HG03460 (cell line): Measurements from ENCODE around the gene MAP1B.
A peak's percentile ranks its signal among the peaks of the same experiment; 100 is the strongest.
"Not testable (repeated sequence)": the region's sequence is repeated elsewhere in the genome, so short reads cannot be mapped to it uniquely, and the experiment has no call there.

ENCODE experiments used
- ATAC-seq: cut with Tn5 transposase; IDR thresholded peaks from one replicate; pipeline ENCODE4 v1.9.1; 2021; ENCODE audit not compliant: unreplicated experiment

MAP1B gene

DNA sequence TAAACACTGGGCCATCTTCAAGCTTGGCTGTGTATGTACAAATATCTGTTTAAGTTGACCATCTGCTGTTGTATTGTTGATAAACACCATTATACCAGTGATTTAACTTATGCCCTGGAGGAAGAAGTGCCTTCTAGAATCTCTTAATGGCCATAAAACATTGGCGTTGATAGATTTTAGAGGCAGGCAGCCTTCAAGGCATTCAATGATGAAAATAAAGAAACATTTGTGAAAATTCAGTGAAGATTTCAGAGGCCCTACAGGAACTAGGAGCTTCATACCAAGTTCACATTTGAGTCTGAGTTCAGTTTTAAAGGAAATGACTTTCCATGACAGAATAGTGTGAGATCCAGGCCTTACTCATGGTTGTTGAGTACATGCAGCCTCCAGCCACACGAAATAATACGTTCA, 52.2 kb downstream of the MAP1B start:
- ATAC-seq = no peak

DNA sequence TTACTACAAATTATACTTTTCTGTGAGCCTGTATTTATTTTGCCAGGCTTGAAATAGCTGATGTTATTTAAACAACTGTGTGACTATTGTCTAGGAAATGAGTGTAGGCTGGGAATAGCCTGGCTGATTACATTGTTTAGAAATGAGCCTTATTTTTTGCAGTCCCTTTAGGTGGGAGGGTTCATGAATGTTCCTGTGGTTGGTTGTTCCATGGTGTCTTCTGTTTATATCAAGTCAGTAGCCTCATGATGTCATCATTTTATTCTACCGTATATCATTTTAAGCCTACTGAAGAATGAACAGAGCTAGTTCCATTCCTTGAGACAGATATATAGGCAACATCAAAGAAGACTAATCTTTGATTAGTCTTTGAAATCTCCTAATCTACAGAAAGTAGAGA, 53.1 kb downstream of the MAP1B start:
- no peak for ATAC-seq

DNA sequence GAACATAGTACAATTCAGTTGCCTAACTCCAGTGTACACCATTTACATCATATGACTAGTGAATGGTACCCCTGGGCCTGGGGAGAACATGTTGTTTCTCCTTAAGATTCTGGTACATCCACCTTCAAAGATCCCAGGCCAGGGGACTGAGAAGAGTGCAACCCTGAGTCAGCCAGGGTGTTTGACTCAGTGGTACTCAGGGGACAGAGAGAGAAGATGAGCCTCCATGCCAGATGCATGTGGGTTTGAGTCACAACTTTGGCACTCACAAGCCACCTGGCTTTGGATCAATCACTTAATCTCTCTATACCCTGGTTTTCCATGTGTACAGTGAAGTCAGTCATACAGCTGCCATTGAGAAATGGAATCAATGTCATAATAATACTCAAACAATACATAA, 53.7 kb downstream of the MAP1B start:
- ATAC-seq = no peak

DNA sequence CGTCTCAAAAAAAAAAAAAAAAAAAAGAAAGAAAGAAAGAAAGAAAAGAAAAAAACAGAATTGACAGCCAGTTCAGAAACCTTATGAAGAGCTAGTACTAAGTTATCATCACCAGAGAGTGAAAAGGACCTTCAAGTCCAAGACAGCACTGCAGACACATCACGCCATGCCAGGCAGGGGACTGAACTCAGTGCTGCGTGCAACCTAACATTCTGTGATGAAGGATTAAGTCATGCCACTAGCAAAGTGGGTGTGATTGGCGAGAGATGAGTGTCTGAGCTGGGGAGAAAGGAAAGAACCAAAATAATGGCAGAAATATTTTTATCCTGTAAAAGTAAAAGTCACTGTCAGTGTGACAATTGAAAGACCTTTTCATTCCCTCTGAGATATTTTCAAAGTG, 54.7 kb downstream of the MAP1B start:
- no peak for ATAC-seq

DNA sequence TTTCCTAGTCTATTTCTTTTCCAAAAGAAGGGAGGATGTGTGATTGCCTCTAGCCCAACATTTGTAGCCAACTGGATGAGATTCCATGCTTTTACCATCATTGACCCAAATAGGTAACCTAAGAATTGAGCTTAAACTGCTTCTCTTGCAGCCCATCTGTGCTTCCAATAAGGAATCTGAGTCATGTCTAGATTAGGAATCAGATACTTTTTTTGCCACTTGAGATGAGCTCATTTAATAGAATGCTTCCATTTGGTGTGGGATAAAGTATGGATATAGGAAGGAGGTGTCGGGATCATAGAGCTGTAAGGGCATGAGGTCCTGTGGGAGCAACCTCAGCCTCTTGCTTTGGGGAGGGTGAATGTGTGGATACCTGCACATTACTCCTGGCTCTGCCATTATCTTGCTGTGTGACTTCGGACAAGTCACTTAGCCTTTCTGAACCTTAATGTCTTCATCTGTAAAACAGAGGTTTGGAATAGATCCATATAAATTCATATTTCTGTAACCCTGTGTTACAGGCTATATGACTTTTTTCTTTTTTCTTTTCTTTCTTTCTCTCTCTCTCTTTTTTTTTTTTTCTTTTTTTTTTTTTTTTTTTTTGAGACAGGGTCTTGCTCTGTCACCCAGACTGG, 56.2 kb downstream of the MAP1B start:
- no peak for ATAC-seq

DNA sequence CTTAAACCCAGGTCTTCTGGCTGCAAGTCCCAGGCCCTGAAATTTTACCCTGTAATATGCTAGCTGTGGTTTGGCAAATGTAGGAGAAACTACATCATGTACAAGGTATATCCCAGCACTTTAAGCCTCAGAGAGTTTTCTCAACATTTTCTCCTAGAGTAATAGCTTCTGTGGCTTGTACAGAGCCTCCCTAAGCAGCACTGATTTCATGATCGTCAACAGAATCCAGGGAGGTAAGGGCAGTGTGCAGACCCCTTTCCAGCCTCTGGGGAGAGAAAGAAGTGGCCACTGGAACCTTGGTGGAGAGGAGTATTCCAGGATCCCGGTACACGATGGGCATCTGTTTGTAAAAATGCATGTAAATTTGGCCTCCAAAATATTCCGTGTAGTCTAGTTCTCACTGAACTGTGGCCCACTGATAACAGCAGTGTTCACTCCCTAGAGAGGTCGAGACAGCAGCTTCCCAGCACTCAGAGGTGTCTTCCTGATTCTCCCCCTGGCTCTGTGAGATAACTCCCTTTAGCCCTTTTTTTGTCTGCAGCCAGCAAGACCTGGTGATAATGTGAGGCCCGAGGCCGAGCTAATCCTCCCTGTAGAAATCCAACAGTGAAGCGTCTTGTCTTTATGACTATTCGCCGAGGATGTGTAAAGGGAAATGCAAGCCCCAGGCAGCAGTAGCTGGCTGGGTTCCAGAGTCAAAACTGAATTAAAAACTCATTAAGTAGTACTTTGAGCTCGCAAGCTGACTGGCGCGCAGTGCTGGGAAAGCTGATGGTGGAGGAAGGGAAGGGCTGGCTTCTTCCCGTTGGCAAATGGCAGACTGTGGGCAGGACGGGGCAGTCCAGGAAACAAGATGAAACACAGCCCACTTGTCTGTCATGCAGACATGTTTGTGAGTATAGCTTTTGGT, 59.0 kb downstream of the MAP1B start:
- no peak for ATAC-seq

DNA sequence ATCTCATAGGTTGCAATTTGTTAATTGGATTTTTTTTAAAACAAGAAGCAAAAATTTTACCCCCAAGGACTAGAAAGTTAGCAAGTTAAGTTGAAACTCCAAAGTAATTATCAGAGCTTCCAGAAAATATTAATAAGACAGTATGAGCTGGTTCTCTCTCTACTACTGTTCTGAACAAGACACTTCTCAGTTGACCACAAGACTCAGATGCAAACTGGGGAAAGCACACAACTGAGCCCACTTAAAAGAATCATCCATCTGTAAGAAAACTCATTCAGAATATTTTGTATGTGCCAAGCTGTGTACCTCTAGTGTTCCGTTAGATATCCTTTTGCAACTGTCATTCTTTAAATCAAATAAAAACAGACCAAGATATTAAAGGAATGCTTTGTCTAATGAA, 60.0 kb downstream of the MAP1B start:
- ATAC-seq = no peak

DNA sequence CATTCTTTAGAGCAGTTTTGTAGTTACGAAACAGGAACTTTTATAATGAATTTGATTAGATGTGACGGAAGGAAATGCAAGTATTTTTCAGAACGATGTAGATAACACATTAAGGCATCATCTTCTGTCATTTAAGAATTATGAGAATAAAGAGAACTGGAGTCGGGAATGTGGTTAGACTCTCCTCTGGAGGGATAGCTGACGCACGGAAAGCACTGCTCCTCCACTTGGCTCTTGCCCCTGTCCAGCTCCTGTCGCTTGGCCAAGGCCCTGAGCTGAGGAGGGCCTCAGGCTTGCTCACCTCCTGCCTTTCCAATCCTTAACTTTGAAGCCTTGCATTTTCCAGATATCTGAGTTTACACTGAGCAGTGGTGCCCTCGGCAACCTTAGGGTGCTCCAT, 60.5 kb downstream of the MAP1B start:
- ATAC-seq = no peak

DNA sequence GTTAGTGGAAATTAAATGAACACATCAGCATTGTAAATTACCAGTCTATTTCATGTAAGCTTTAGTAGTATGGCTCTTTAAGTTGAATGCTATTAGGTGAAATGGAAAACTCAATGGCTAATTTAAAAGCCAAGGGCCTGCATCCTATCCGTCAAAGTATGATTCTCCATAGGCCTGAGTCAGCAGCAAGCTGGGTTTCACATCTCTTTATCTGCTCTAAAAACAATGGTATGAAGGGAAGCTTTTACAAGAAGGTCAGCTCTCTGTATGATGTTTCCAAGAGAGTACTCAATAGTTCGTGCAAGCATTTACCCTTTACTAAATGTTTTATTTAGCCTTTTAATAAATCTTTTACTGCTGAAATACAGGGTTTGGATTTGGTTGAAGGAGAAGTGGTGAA, 62.8 kb downstream of the MAP1B start:
- ATAC-seq = no peak

DNA sequence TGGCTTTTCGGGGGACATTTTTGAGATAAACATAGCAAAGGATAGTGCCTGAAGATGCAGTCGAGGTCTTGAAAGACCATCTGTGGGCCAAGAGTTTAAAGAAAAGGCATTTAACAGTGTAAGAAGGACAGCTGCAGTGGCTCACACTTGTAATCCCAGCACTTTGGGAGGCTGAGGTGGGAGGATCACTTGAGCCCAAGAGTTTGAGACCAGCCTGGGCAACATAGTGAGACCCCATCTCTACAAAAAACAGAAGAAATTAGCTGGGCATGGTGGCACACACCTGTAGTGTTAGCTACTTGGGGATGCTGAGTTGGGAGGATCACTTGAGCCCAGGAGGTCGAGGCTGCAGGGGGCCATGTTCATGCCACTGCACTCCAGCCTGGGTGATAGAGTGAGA, 63.9 kb downstream of the MAP1B start:
- ATAC-seq = not testable (repeated sequence)

DNA sequence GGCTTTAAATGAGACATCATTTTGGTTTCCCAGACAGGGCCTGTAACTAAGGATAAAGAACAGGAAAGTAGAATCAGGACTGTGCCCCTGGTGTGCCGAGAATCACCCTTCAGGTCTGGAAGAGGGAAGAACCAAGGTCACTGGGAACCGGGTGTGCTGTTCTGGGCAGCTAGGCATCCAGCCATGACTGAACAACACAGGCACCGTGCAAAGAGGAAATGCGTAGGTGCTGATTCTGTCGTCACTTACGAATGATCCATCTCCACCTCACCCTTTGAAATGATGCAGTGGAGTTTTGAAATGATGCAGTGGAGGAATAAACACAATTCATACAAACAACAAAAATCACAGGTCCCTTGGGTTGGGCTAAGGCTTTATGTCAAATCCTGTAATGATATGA, 64.4 kb downstream of the MAP1B start:
- no peak for ATAC-seq

DNA sequence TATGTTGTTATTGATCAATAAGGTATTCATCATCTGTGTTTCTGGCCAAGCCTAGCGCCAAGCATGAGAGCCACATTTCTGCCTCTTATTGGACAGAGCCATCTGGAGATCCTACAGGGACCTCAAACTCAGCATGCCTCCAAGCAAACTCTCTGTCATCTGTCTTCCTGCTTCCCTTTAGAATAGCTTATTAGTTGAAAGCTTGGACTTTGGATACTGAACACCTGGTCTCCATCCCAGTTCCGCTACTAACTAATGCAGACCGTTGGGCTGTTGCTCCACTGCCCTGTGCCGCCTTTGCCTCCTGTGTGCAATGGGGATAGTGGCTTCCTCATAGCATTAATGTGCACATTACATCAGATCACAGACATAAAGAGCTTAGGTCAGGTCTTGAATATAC, 65.5 kb downstream of the MAP1B start:
- no peak for ATAC-seq

DNA sequence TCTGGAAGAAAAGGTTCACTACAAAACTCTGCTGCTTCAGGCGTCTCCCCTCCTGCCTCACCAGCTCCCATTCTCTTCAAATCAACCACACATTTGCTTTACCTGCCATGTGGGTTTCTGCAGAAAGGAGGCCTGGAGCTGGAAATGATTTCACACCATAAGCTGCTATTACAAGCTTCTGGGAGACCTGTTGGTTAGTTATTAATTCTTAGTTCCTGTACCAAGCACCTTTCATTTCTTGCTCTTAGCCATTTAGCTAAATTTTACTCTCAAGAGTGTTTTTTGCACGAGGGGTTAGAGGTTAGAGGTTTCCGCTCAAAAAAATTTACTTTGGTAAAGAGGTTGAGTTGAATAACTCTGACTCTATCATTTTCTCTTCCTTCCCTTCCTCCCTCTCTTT, 70.3 kb downstream of the MAP1B start:
- peak; percentile 86 for ATAC-seq

DNA sequence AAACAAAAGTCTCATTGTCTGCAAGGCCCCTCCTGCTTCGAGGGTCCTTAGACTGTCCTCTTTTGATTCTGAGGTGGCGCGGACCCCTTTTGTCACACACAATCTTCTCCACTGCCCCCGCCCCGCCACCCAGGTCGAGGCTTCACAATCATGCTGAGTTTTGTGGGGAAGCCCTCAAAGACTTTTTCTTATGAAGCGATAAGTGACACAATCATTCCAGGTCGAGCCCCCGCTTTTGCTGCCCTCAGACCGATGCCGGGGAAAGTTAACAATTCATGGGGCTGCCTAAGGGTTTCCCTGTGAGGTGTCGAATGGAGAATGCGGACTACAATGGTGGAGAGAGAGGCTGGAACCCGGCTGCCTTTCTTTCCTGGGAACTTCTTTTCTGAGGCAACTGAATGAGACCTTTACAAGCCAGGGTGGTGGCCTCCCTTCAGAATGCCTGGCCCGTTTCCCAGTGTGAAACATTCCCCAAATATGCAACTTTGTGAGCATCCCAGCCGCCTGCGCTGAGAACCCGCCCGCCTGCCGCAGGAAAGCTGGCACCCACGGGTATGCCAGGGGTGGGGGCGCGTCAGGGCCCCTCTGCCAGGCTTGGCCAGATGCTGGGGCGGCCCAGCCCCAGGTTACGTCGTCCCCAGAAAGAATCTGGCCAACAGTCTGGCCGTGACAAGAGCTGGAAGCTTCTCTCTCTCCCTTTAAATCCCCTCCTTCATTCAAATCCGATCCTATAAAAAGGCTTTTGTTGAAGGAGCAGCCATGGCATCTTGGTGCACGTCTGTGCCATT, 71.9 kb downstream of the MAP1B start:
- no peak for ATAC-seq

DNA sequence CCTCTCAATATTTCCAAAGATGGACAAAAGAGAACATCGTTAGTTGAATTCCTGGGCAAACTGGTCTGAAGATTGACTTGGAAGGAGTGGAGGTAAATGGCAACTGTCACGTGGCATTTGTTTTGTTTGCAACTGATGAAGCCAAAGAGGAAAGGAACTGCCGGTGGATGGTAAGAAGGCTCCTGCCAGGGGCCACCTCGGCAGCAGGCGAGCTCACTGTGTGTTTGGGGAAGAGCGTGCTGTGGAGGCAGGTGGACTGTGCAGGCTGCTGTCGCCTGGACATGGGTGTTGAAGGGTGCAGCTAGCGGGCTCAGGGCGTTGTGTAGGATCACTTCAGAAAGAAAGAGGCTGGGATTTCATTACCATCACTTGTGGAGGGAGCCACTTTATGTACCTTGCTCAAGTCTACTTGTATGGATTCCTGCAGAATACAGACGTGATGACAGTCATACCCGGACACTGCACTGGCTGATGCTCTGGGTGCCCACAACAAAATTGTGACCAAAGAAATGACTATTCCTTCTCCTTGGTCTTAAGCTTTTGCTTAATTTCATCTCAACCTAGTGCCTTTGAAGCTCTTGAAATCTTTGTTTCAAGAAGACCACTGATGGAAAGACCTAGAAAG, 72.7 kb downstream of the MAP1B start:
- ATAC-seq = no peak

DNA sequence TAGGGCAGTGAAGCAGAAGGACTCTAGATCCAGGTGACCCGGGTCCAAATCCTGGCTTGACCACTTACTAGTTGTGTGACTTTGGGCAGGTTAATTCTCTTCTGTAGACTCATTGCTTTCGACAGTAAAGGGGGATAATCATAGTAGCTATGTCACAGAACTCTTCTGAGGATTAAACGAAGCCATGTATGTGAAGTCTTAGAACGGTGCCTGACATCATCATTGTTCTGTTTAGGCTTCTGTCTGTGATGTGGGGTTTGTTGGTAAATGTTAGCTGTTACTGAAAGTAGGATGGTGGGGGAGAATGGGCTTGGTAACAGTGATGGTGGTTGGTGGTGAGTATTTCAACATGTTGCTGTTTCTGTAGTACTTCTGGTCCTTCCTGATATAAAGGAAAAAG, 73.7 kb downstream of the MAP1B start:
- no peak for ATAC-seq

DNA sequence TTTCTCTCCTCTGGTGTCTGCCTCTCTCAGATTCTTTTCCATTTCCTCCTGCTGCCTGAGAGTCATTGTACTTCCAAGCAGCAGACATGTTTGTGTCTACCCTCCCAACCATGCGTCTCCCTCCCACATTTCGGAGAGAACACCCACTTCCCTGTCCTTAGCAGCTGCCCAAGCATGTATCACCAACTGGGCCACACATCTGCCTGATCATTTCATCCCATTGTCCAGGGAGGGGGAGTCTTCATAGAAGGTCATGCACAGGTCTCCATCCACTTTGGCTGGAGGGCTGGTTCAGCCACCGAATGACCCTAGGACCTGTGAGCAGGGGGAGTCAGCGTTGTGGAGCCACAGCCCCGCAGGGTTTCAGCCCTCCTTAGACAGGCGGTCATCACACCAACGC, 75.4 kb downstream of the MAP1B start:
- ATAC-seq = no peak

DNA sequence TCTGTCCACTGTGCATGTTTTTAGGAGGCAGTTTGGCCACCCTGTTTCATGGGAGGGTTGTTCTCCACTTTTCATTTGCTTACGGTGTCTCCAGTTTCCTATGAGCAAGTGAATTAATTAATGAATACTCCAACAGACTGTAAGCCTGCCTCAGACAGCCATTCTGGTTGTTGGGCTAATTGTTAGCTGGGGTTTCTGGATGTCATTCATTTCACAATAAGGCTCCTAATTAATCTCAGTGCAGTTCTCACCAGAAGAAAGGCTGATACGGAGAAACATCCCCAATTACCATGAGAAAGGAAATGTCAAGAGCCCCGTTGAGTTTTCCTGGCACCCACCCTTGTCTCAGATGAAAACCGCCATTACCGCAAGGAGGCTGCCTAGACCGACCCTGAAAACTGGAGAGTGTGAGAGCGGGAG, 75.8 kb downstream of the MAP1B start:
- ATAC-seq = no peak

DNA sequence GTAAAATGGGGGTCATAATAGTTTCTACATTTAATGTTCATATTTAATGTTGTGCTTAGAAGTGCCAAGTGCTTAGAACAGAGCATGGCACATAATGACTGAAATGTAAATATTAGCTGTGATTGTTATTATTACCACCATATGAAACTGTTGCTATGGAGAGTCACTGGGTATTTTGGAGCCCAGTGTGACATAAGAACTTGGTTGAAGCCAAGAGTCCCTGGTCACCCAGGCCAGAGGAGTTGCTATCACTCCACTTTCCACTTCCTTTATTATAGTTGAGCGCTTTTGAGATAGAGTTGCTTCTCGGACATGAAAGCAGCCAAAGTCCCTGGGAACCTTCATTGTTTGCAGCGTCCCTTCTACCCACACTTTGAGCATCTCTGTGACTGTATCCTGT, 77.1 kb downstream of the MAP1B start:
- ATAC-seq = no peak

DNA sequence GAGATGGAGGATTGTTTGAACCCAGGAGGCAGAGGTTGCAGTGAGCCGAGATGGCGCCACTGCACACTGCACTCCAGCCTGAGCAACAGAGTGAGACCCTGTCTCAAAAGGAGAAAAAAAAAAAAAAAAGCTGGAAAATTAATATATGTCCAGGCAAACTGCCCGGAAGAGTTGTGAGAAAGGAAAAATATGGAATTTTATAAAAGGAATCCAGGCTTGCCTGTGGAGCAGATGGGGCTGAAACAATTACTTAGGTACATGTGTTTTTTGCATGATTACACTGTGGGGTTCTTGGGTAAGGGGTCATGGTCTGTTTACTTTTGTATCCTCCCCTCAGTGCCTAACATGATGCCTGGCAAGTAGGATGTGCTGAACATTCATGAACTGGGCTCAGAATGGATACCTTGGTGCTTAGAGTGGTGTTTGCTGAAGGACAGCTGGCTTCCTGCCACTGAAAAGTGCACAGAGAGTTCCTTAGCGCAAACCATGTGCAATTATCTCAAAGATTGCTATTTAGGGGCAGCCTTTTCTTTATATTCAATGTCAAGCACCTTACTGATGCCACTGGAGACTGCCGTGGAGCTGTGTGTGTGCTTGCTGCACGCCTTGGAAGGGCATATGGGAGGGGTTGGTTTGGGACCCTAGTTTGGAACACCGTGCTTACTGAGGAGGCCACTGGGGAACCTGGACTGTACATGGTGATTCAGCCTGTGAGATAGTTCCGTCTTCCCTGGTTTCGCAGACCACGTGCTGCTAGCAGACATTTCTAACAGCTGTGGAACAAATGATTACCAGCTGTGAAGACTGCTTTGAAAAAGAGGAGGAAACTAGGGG, 78.4 kb downstream of the MAP1B start:
- no peak for ATAC-seq
